Lung (tissue), 12 donors: ENCODE measurements around the gene CACNA1C. TPM values are rescaled to one million over a fixed set of nuclear protein-coding genes. Genes with fewer than 3 reads are reported as not detected.
A peak's percentile ranks its signal among the peaks of the same experiment; 100 is the strongest.

Source experiments
- ATAC-seq: fragments of 200-7000 bp; cut with Tn5 transposase; one replicate; pipeline ENCODE4 v1.9.1; 2020; ENCODE audit warnings: moderate number of reproducible peaks; ENCODE audit not compliant: insufficient read depth, low FRiP score
- DNase-seq, 3 donors: peaks; one replicate each; pipeline ENCODE4 v3.0.0-alpha.2; 2013 to 2017
- H3K27ac ChIP-seq, 2 donors: one replicate each; pipeline ENCODE4 v1.5.1; 2013; ENCODE audit warnings: mild to moderate bottlenecking in 2 of 2, moderate library complexity in 2 of 2, control low read depth in 1 of 2, inconsistent platforms in 1 of 2, low read depth in 1 of 2, low read length in 1 of 2
- H3K27me3 ChIP-seq, 3 donors: one replicate each; pipeline ENCODE4 v1.5.1; 2013; ENCODE audit warnings: low read length in 2 of 3; ENCODE audit not compliant: control insufficient read depth in 3 of 3, insufficient read depth in 3 of 3
- H3K36me3 ChIP-seq, 4 donors: one replicate each; pipeline ENCODE4 v1.5.1; 2013; ENCODE audit warnings: low read length in 4 of 4, mild to moderate bottlenecking in 1 of 4, moderate library complexity in 1 of 4; ENCODE audit not compliant: control insufficient read depth in 4 of 4, insufficient read depth in 4 of 4
- H3K4me1 ChIP-seq, 5 donors: one replicate each; pipeline ENCODE4 v1.5.1; 2013; ENCODE audit warnings: low read length in 5 of 5, mild to moderate bottlenecking in 2 of 5, moderate library complexity in 1 of 5; ENCODE audit not compliant: control insufficient read depth in 5 of 5, insufficient read depth in 5 of 5
- H3K4me3 ChIP-seq: one replicate; pipeline ENCODE4 v1.5.1; 2013; ENCODE audit warnings: mild to moderate bottlenecking, control low read depth, moderate library complexity
- H3K9ac ChIP-seq, 2 donors: one replicate each; pipeline ENCODE4 v1.5.1; 2013; ENCODE audit warnings: low read length in 2 of 2, control low read depth in 1 of 2; ENCODE audit not compliant: insufficient read depth in 1 of 2
- H3K9me3 ChIP-seq, 4 donors: one replicate each; pipeline ENCODE4 v1.5.1; 2013; ENCODE audit warnings: low read length in 3 of 4, mild to moderate bottlenecking in 1 of 4, moderate library complexity in 1 of 4; ENCODE audit not compliant: control insufficient read depth in 4 of 4, insufficient read depth in 3 of 4
- CTCF ChIP-seq: IDR thresholded peaks from 2 replicates; pipeline ENCODE4 v1.5.1; 2012; ENCODE audit warnings: mild to moderate bottlenecking; ENCODE audit errors: control extremely low read depth, extremely low read depth
- WGBS, 2 donors: extraction: QIAGEN DNeasy Blood & Tissue Kit; methylation state at CpG; one replicate each; pipeline ENCODE4 v1.1.7; 2013; 5-methylcytosine and 5-hydroxymethylcytosine counted together
- polyA plus RNA-seq, 2 donors: library from polyadenylated mRNA; stranded (reverse); fragments of 200-250 nt; gene quantifications; one replicate each; pipeline ENCODE4 v1.2.1, GENCODE V29; 2013
- total RNA-seq, 2 donors: library from RNA; depleted of rRNA in 1 of 2; stranded (reverse); fragments of >200 nt in 1 of 2; gene quantifications; one replicate each; pipeline ENCODE4 v1.2.1, GENCODE V29; 2014 to 2021
- donor health status: control.
- donor health status: control.
- donor health status: Bipolar disorder and iron deficiency.
- donor health status: healthy.
- donor health status: DM: yes; HTN: yes; CAD: no.

CACNA1C gene
- total and polyA plus RNA-seq, 4 donors: 3.2 to 17.5 (median 7.5) TPM

DNA sequence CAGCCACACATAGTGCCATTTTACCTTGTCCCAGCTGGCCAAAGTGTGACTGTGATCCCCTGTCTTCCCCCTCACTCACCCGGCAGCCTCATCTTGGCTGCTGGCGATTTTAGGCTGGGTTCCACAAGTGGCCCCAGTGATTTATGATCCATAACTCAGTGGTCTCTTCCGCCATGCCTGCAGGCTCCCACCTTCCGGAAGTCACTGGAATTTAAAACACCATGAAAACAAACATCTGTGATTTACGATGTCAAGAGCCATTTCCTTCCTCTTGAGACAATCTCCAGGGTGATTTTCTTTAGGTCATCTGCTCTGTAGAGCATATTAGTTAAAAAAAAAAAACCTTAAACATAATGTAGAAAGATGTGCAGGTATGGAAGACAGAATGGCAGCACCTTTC lies 282.3 kb downstream of the CACNA1C start:
- no peak for TF ChIP-seq CTCF
- 32 to 35% methylated on average over 5 of the region's 5 CpGs for WGBS, 2 donors
- DNase-seq: no peak
- Histone ChIP-seq H3K4me3 (no peak overlapping the region), H3K27ac (peak overlapping the region in 1 of 2 donors; percentile 91), H3K9me3 (peaks cover 0 to 2% (median 0%) of the 10 kb centered on the region in 4 donors), H3K36me3 (no peaks in the 10 kb centered on the region), H3K9ac (no peak overlapping the region), H3K27me3 (no peaks in the 10 kb centered on the region), H3K4me1 (peaks cover 0 to 29% (median 5%) of the 10 kb centered on the region in 5 donors)
- no peak for ATAC-seq

- ATAC-seq: no peak
- peaks cover 0 to 29% (median 5%) of the 10 kb centered on the region in 5 donors for H3K4me1 ChIP-seq
- peak overlapping the region in 1 of 2 donors; percentile 91 for H3K27ac ChIP-seq
- peaks cover 0 to 2% (median 0%) of the 10 kb centered on the region in 4 donors for H3K9me3 ChIP-seq
- no peak overlapping the region for H3K9ac ChIP-seq
- DNase-seq: no peak
- WGBS, 2 donors: 62 to 65% methylated on average over 3 of the region's 3 CpGs
- no peak for TF ChIP-seq CTCF
- no peaks in the 10 kb centered on the region for H3K36me3 ChIP-seq
- no peak overlapping the region for H3K4me3 ChIP-seq
- H3K27me3 ChIP-seq: no peaks in the 10 kb centered on the region
These were observed 282.7 kb downstream of the CACNA1C start for GRCh38 chr12:2335513-2335912.

DNA sequence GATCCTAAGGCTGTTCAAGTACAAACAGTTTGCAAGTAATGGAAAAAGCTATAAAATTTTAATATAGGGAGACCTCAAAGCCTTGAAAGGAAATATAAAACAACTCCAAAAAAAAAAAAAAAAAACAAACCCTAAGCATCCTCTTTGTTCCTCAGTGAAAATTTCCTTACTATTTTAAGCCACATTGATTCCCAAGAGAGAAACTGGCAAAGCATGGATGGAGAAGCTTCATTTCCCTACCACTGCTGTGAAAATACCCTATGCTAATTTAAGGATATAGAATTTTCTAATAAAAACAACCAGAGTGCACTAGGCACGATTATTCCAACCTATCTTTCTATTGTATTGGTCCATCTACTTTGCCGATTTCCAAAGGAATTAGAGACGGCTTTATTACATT lies 283.1 kb downstream of the CACNA1C start:
- WGBS, 2 donors: 70 to 74% methylated on average over 3 of the region's 3 CpGs

More for the DNA sequence above, 283.1 kb downstream of the CACNA1C start:
- TF ChIP-seq CTCF: no peak
- H3K4me1 ChIP-seq: peaks cover 0 to 29% (median 5%) of the 10 kb centered on the region in 5 donors
- H3K27ac ChIP-seq: peak overlapping the region in 1 of 2 donors; percentile 91
- H3K9me3 ChIP-seq: peaks cover 0 to 2% (median 0%) of the 10 kb centered on the region in 4 donors
- H3K27me3 ChIP-seq: no peaks in the 10 kb centered on the region
- H3K4me3 ChIP-seq: no peak overlapping the region
- no peak for ATAC-seq
- no peak for DNase-seq
- H3K36me3 ChIP-seq: no peaks in the 10 kb centered on the region
- no peak overlapping the region for H3K9ac ChIP-seq
